H1 (cell line): Measurements from ENCODE around the gene DLG1. TPM values are rescaled to one million over a fixed set of nuclear protein-coding genes. Genes with fewer than 3 reads are reported as not detected.
"Not testable (repeated sequence)": the region's sequence is repeated elsewhere in the genome, so short reads cannot be mapped to it uniquely, and the experiment has no call there.

Experiments
- CTCF ChIA-PET: fragments of 300-600 bp; sonication (Branson Sonifier 250); formaldehyde crosslinking; loops from one replicate; lab custom pipeline; 2021; ENCODE audit not compliant: partially characterized antibody; lab: Charles Lee
- POLR2A ChIA-PET: fragments of 300-600 bp; sonication (Branson Sonifier 250); formaldehyde crosslinking; loops from one replicate; lab custom pipeline; 2021; ENCODE audit warnings: inconsistent platforms; ENCODE audit not compliant: partially characterized antibody; lab: Charles Lee
- DNase-seq, 2 experiments: peaks; one replicate each; pipeline versions ENCODE4 v3.0.0 to v3.0.0-alpha.2; 2010 to 2022; ENCODE audit warnings: low spot score in 2 of 2, low read depth in 1 of 2, mixed read lengths in 1 of 2
- FAIRE-seq: peaks from 2 replicates; lab custom pipeline; 2011; peaks lifted over from hg19 to GRCh38; lab: Jason Lieb, UNC
- H2AFZ ChIP-seq: 2 replicates; pipeline ENCODE4 v1.8.1; 2012; ENCODE audit warnings: low read length, inconsistent platforms
- H2AK5ac ChIP-seq: 2 replicates; pipeline ENCODE4 v1.6.1; 2013; ENCODE audit warnings: low read depth, low read length
- H2BK120ac ChIP-seq: replicated peaks from 2 replicates; pipeline ENCODE3; 2013; ENCODE audit warnings: low read depth, low read length, inconsistent platforms
- H2BK12ac ChIP-seq: 2 replicates; pipeline ENCODE4 v1.6.1; 2013; ENCODE audit warnings: low read depth, low read length
- H2BK15ac ChIP-seq: 2 replicates; pipeline ENCODE4 v1.6.1; 2013; ENCODE audit warnings: low read length
- H2BK20ac ChIP-seq: 2 replicates; pipeline ENCODE4 v1.6.1; 2013; ENCODE audit warnings: low read length
- H2BK5ac ChIP-seq: 2 replicates; pipeline ENCODE4 v1.6.1; 2013; ENCODE audit warnings: low read depth, low read length
- H3K14ac ChIP-seq: 2 replicates; pipeline ENCODE4 v1.6.1; 2013; ENCODE audit warnings: inconsistent platforms; ENCODE audit not compliant: insufficient read length
- H3K18ac ChIP-seq: 2 replicates; pipeline ENCODE4 v1.6.1; 2013; ENCODE audit warnings: low read length; ENCODE audit errors: extremely low read depth
- H3K23ac ChIP-seq: 2 replicates; pipeline ENCODE4 v1.6.1; 2013; ENCODE audit warnings: inconsistent platforms; ENCODE audit not compliant: insufficient read length
- H3K23me2 ChIP-seq: 2 replicates; pipeline ENCODE4 v1.6.1; 2013; ENCODE audit warnings: low read depth, low read length
- H3K27ac ChIP-seq: 2 replicates; pipeline ENCODE4 v1.6.1; 2011; ENCODE audit warnings: low read depth, low read length, inconsistent platforms
- H3K27me3 ChIP-seq, 4 experiments: replicated peaks in 1 of 4; 1 replicate in 1 of 4; 2 replicates in 3 of 4; pipeline versions ENCODE4 v1.6.1 to v1.8.1; 2011 to 2013; ENCODE audit warnings: low read length in 3 of 4, mild to moderate bottlenecking in 3 of 4, inconsistent platforms in 2 of 4, mixed read lengths in 2 of 4, moderate library complexity in 1 of 4; ENCODE audit not compliant: control insufficient read depth in 3 of 4, insufficient read depth in 3 of 4; ENCODE audit errors: extremely low read depth in 1 of 4
- H3K36me3 ChIP-seq, 4 experiments: 2 replicates each; pipeline versions ENCODE4 v1.6.1 to v1.8.1; 2011 to 2013; ENCODE audit warnings: mild to moderate bottlenecking in 4 of 4, low read length in 3 of 4, moderate library complexity in 2 of 4, control low read depth in 1 of 4, inconsistent platforms in 1 of 4; ENCODE audit not compliant: insufficient read depth in 4 of 4, control insufficient read depth in 2 of 4
- H3K4ac ChIP-seq: replicated peaks from 2 replicates; pipeline ENCODE3; 2013; ENCODE audit warnings: low read length, low read depth, mixed read lengths, inconsistent platforms; ENCODE audit not compliant: insufficient read length
- H3K4me1 ChIP-seq, 4 experiments: replicated peaks in 1 of 4; 1 replicate in 1 of 4; 2 replicates in 3 of 4; pipeline versions ENCODE4 v1.6.1 to v1.8.1; 2011 to 2013; ENCODE audit warnings: low read length in 3 of 4, inconsistent platforms in 2 of 4, mixed read lengths in 1 of 4; ENCODE audit not compliant: insufficient read depth in 4 of 4, control insufficient read depth in 3 of 4
- H3K4me2 ChIP-seq, 2 experiments: 2 replicates each; pipeline versions ENCODE4 v1.6.1 to v1.8.1; 2011 to 2013; ENCODE audit warnings: low read depth in 2 of 2, low read length in 2 of 2, control low read depth in 1 of 2, inconsistent platforms in 1 of 2, mild to moderate bottlenecking in 1 of 2; ENCODE audit not compliant: insufficient read depth in 1 of 2
- H3K4me3 ChIP-seq, 4 experiments: fragments of 200-600, 300-600 bp in 1 of 4; sonication (generic), shearing (Covaris generic), sonication (Bioruptor Twin) in 1 of 4; 2 replicates each; pipeline versions ENCODE4 v1.5.1 to v1.8.1; 2011 to 2016; ENCODE audit warnings: low read length in 4 of 4, low read depth in 3 of 4, control low read depth in 2 of 4, inconsistent platforms in 2 of 4, mild to moderate bottlenecking in 2 of 4, mixed read lengths in 1 of 4, moderate library complexity in 1 of 4; ENCODE audit not compliant: insufficient read depth in 2 of 4; ENCODE audit errors: extremely low read depth in 1 of 4
- H3K56ac ChIP-seq: replicated peaks from 2 replicates; pipeline ENCODE3; 2013; ENCODE audit warnings: low read depth, mild to moderate bottlenecking, mixed read lengths, low read length, inconsistent platforms; ENCODE audit not compliant: insufficient read length
- H3K79me1 ChIP-seq: 2 replicates; pipeline ENCODE4 v1.6.1; 2013; ENCODE audit warnings: low read depth, low read length, control low read depth
- H3K79me2 ChIP-seq, 2 experiments: 2 replicates each; pipeline versions ENCODE4 v1.6.1 to v1.8.1; 2012 to 2013; ENCODE audit warnings: low read length in 2 of 2, mild to moderate bottlenecking in 2 of 2, inconsistent platforms in 1 of 2; ENCODE audit not compliant: insufficient read depth in 2 of 2, control insufficient read depth in 1 of 2
- H3K9ac ChIP-seq, 4 experiments: replicated peaks in 1 of 4; 1 replicate in 1 of 4; 2 replicates in 3 of 4; pipeline versions ENCODE4 v1.6.1 to v1.8.1; 2011 to 2013; ENCODE audit warnings: low read depth in 3 of 4, low read length in 3 of 4, control low read depth in 2 of 4, mild to moderate bottlenecking in 2 of 4, moderate library complexity in 2 of 4, inconsistent platforms in 1 of 4; ENCODE audit errors: extremely low read depth in 1 of 4
- H3K9me3 ChIP-seq, 2 experiments: 2 replicates each; pipeline versions ENCODE4 v1.6.1 to v1.8.1; 2012 to 2013; ENCODE audit warnings: mild to moderate bottlenecking in 2 of 2, moderate library complexity in 2 of 2, control low read depth in 1 of 2, inconsistent platforms in 1 of 2, low read depth in 1 of 2, low read length in 1 of 2, mixed read lengths in 1 of 2; ENCODE audit not compliant: insufficient read depth in 2 of 2
- H4K20me1 ChIP-seq, 2 experiments: replicated peaks in 1 of 2; 2 replicates each; pipeline versions ENCODE3 to v1.8.1; 2011 to 2013; ENCODE audit warnings: inconsistent platforms in 2 of 2, low read length in 2 of 2, mild to moderate bottlenecking in 1 of 2; ENCODE audit not compliant: insufficient read depth in 2 of 2, control insufficient read depth in 1 of 2
- H4K5ac ChIP-seq: 2 replicates; pipeline ENCODE4 v1.6.1; 2013; ENCODE audit warnings: low read length, low read depth, mixed read lengths, inconsistent platforms; ENCODE audit not compliant: insufficient read length
- H4K8ac ChIP-seq: 2 replicates; pipeline ENCODE4 v1.8.0; 2013; ENCODE audit warnings: mild to moderate bottlenecking, moderate library complexity, low read length, inconsistent platforms; ENCODE audit not compliant: insufficient read depth; ENCODE audit errors: extremely low read depth
- H4K91ac ChIP-seq: replicated peaks from 2 replicates; pipeline ENCODE3; 2013; ENCODE audit warnings: low read length, mixed read lengths, inconsistent platforms; ENCODE audit not compliant: insufficient read length
- PHF8 ChIP-seq: fragments of 200-600 bp; sonication (generic); conservative IDR thresholded peaks from 2 replicates; pipeline ENCODE4 v1.7.1; 2012; ENCODE audit warnings: low read depth, mild to moderate bottlenecking, inconsistent platforms, low read length, moderate library complexity
- WGBS, 2 experiments: shearing (Covaris generic) in 1 of 2; methylation state at CpG; one replicate each; pipeline versions ENCODE4 v1.1.6 to v1.1.7; 2013 to 2015; ENCODE audit warnings: low lambda C conversion rate in 2 of 2, mixed read lengths in 2 of 2, inconsistent platforms in 1 of 2, low coverage in 1 of 2, missing lambda C conversion rate in 1 of 2; ENCODE audit not compliant: insufficient replicate concordance in 2 of 2, insufficient coverage in 1 of 2, insufficient read length in 1 of 2; ENCODE audit errors: extremely low coverage in 1 of 2, missing lambda C conversion rate in 1 of 2; 5-methylcytosine and 5-hydroxymethylcytosine counted together
- polyA plus RNA-seq, 7 experiments: library from polyadenylated mRNA; depleted of rRNA in 3 of 7; stranded (reverse) in 5 of 7; unstranded in 2 of 7; fragments of >200 nt in 5 of 7; fragments of 200-250 nt in 2 of 7; gene quantifications; 1 replicate in 5 of 7; 2 replicates in 1 of 7; 4 replicates in 1 of 7; pipeline versions ENCODE4 v1.2.1 to v1.2.3, GENCODE V29; 2011 to 2013; ENCODE audit warnings: missing spikeins in 2 of 7, mixed read lengths in 2 of 7
- total RNA-seq: library from RNA; stranded (reverse); fragmentation: NEBNext Ultra II Directional; extraction: Animal tissue kit (Norgen Biotek cat#: 25700); gene quantifications from 2 replicates; pipeline ENCODE4 v1.2.1, GENCODE V29; 2021

The DLG1 gene
- total and polyA plus RNA-seq, 2 of the 8 experiments (the other 6 are each of a cell fraction or from before 2014, with no cell fraction given), result 13.4 to 78.8 TPM

GRCh38 chr3:197062446-197062845, 236.0 kb downstream of the DLG1 start:
- Histone ChIP-seq H3K4me1 (no peaks in the 10 kb centered on the region), H3K36me3 (peaks cover 0 to 49% (median 11%) of the 10 kb centered on the region in 4 experiments; a peak in 5 of 8 replicates), H3K4ac (no peak overlapping the region), H2BK12ac (no peak overlapping the region), H2BK15ac (no peak overlapping the region), H3K9me3 (no peaks in the 10 kb centered on the region), H2BK20ac (no peak overlapping the region), H3K27me3 (no peaks in the 10 kb centered on the region), H2AFZ (no peak overlapping the region), H4K91ac (no peak overlapping the region), H4K20me1 (no peaks in the 10 kb centered on the region), H3K79me1 (no peaks in the 10 kb centered on the region), H3K23ac (no peak overlapping the region), H2BK120ac (no peak overlapping the region), H3K4me2 (no peak overlapping the region), H3K27ac (no peak overlapping the region), H3K23me2 (no peaks in the 10 kb centered on the region), H4K5ac (no peak overlapping the region)
- 88% methylated on average over 4 of the region's 4 CpGs; no CpG with 5 or more reads in 1 of the 2 experiments for WGBS, 2 experiments
- FAIRE-seq (no peak), DNase-seq (no peak)
- no peak for TF ChIP-seq PHF8
- TF ChIP-seq, all 59 proteins: peak for 0
- Histone ChIP-seq H3K9ac (no peak overlapping the region), H3K18ac (no peak overlapping the region), H3K4me3 (no peak overlapping the region), H3K14ac (no peak overlapping the region), H2AK5ac (no peak overlapping the region), H2BK5ac (no peak overlapping the region), H3K79me2 (no peaks in the 10 kb centered on the region), H3K56ac (no peak overlapping the region), H4K8ac (no peak overlapping the region)
- ChIA-PET CTCF (interaction anchor here (1.0 kb wide), 1 partner anchor 86 kb away, joined by 3 read pairs; no protein-coding TSS in a partner anchor), POLR2A (no interaction called here)

- H3K4ac ChIP-seq, H4K91ac ChIP-seq, H3K4me2 ChIP-seq, H3K14ac ChIP-seq, DNase-seq, H2BK20ac ChIP-seq, H3K18ac ChIP-seq, H3K4me1 ChIP-seq, H2AK5ac ChIP-seq, CTCF ChIA-PET, H4K5ac ChIP-seq, H3K79me2 ChIP-seq, H3K56ac ChIP-seq, H2BK12ac ChIP-seq, H4K8ac ChIP-seq, H3K27ac ChIP-seq, H3K23ac ChIP-seq, H2AFZ ChIP-seq, FAIRE-seq, H3K79me1 ChIP-seq, H4K20me1 ChIP-seq, H3K9ac ChIP-seq, H2BK5ac ChIP-seq, H3K9me3 ChIP-seq, H3K4me3 ChIP-seq, H2BK120ac ChIP-seq, H3K23me2 ChIP-seq, H3K27me3 ChIP-seq, H2BK15ac ChIP-seq: not testable (repeated sequence)
- 96% methylated on average over 6 of the region's 6 CpGs; no CpG with 5 or more reads in 1 of the 2 experiments for WGBS, 2 experiments
- H3K36me3 ChIP-seq, result peaks cover 0 to 18% (median 10%) of the 10 kb centered on the region in 4 experiments; a peak in 5 of 8 replicates
- POLR2A ChIA-PET, result interaction anchor here (0.8 kb wide), 1 partner anchor 10 kb away, joined by 3 read pairs; no protein-coding TSS in a partner anchor
Measured at GRCh38 chr3:197051637-197052036, 246.8 kb downstream of the DLG1 start.
